Activated naive CD4-positive, alpha-beta T cell treated with anti-CD3 and anti-CD28 coated beads, Interleukin-2, amount 50 U/mL, for 24 hours (primary cell): ENCODE results near the gene DET1.

Experiments
- H3K27ac Mint-ChIP-seq: one replicate; pipeline ENCODE4 v1.8.0; 2021; ENCODE audit warnings: mild to moderate bottlenecking, mixed read lengths
- H3K27me3 Mint-ChIP-seq: one replicate; pipeline ENCODE4 v1.8.0; 2021; ENCODE audit warnings: mixed read lengths
- H3K36me3 Mint-ChIP-seq: one replicate; pipeline ENCODE4 v1.8.0; 2021; ENCODE audit warnings: mixed read lengths
- H3K4me1 Mint-ChIP-seq: one replicate; pipeline ENCODE4 v1.8.0; 2021; ENCODE audit warnings: mixed read lengths
- H3K4me3 Mint-ChIP-seq: one replicate; pipeline ENCODE4 v1.8.0; 2021; ENCODE audit warnings: mild to moderate bottlenecking, mixed read lengths
- H3K9me3 Mint-ChIP-seq: one replicate; pipeline ENCODE4 v1.8.0; 2021; ENCODE audit warnings: mixed read lengths

The DET1 gene

DNA sequence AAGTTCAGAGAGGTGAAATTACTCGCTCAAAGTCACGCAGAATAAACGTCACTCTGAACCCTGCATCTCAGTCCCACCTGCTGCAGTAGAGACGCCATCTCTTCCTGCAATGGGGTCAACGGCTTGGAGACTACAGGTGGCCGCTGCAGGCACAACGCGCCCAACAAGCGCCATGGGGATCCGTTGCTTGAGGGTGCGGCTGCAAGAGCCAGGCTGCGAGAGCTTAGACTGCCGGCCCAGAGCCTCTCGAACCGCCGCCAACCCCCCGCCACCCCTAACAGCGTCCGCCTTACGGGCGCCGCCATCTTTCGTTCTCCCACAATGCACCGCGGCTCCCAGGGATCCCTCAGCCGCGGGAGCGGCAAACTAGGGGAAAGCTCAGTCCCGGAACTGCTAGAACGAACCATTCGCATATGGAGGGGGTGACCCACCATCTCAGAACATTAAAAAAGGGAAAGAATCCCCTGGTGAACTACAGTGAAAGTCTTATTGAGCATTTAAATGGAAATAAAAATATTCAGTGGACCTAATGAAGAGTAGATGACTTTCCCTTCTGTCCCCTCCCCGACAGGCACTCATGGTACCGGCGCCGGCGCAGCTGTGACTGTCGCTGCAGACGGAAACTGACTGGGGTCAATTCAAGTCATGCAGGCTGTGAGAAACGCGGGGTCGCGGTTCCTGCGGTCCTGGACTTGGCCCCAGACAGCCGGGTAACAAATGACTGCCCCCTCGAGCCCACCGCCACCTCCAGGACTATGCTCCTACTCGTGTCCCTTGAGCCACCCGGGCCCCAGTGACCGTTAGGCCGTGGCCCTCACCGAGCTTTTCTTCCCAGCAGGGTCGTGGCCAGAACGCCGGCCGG, 79.2 kb downstream of the DET1 start, which contains the start of the genes MRPL46 and MRPS11:
Gene MRPL46, minus strand, starts transcription at position 316 of the 862 bp plus-strand sequence. Its CDS starts 11 bp downstream, at position 305.
Gene MRPS11, plus strand, starts transcription at position 636 of the 862 bp plus-strand sequence. Its CDS starts 10 bp downstream, at position 646.
- no peaks in the 10 kb centered on the region for H3K9me3 Mint-ChIP-seq
- peaks cover 35% of the 10 kb centered on the region for H3K4me1 Mint-ChIP-seq
- H3K27ac Mint-ChIP-seq: peak within 1 kb of the TSS; percentile 99
- H3K27me3 Mint-ChIP-seq: no peaks in the 10 kb centered on the region
- H3K36me3 Mint-ChIP-seq: peaks cover 6% of the 10 kb centered on the region
- peak within 1 kb of the TSS; percentile 93 for H3K4me3 Mint-ChIP-seq

DNA sequence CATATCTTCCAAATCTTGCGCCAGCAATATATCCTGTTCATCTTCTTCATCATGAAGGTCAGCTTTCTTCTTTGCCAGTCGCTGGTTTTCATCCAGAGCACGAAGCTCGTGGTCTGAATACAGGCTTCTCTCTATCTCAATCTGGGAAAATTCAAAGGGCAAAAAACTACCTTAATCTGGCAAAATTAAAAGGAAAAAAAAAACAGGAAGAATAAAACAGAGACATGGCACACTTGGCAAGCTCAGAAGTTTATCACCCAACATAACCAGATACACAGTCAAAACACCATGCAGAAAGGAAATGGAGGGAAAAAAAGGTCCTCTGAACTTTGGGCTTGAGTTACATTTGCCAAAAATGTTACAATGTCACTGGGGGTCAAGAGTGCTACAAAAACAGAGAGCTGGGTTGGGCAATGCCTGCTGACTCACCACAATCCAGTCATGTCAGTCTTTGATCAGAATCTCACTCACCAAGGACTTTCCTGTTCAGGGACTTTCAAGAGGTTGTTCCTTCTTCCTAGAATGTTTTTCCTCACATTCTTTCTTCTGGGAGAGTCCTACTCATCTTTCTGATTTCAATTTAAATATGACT, 80.8 kb downstream of the DET1 start:
- H3K27ac Mint-ChIP-seq: peak overlapping the region; percentile 83
- H3K9me3 Mint-ChIP-seq: no peaks in the 10 kb centered on the region
- H3K4me1 Mint-ChIP-seq: peaks cover 28% of the 10 kb centered on the region
- peaks cover 4% of the 10 kb centered on the region for H3K36me3 Mint-ChIP-seq
- peak overlapping the region; percentile 93 for H3K4me3 Mint-ChIP-seq
- H3K27me3 Mint-ChIP-seq: no peaks in the 10 kb centered on the region

DNA sequence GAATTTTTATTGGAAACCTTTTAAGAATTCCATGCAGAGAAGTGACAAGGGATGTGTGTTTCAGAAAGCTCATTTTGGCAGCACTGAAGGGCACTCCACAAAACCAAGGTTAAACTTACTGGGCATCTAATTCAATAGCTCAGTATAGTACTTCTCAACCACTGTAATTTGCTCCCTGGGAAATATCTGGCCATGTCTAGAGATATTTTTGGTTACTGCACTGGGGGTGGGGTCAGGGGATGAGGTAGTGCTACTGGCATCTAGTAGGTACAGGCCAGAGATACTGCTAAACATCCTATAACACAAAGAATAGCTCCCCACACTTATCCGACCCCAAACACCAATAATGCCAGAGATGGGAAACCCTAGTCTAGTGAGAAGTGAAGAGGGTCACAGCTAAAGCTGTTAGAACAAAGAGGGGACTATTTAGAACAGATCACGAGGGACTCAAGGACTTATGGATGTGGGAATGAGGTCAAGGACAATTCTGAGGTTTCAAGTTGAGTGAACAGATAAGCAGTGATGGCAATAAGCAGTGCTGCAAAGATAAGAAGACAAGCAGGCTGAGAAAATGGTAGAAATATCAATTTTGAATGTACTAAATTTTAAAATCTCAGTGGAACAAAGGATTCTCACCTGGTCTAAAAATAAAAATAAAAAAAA, 82.5 kb downstream of the DET1 start:
- peaks cover 5% of the 10 kb centered on the region for H3K36me3 Mint-ChIP-seq
- no peak overlapping the region for H3K4me3 Mint-ChIP-seq
- no peaks in the 10 kb centered on the region for H3K9me3 Mint-ChIP-seq
- H3K4me1 Mint-ChIP-seq: peaks cover 28% of the 10 kb centered on the region
- no peak overlapping the region for H3K27ac Mint-ChIP-seq
- H3K27me3 Mint-ChIP-seq: no peaks in the 10 kb centered on the region
